Kidney tubule cell (primary cell): ENCODE data around the gene CBFA2T2.
"Not testable (repeated sequence)": the region's sequence is repeated elsewhere in the genome, so short reads cannot be mapped to it uniquely, and the experiment has no call there.

Source experiments
- DNase-seq: peaks from one replicate; pipeline ENCODE4 v3.0.0-alpha.2; 2018; ENCODE audit warnings: low spot score

Gene CBFA2T2

DNA sequence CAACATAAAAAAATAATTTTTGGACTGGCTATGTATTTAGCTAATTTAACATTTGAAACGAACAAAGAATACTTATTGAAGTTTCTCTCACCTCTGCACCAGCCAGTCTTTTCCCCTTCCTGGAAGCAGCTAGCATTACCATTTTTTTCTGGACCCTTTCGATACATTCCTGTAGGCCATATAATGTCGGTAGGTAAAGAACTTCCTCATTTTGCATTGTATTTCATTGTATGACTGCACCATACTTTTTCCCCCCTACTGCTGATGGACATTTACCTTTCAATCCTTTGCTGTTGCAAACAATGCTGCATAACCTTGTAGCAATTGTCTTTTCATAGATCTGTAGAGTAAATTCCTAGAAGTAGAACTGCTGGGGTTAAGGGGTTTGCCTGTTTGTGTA is 17.6 kb downstream of the CBFA2T2 start:
- no peak for DNase-seq

DNA sequence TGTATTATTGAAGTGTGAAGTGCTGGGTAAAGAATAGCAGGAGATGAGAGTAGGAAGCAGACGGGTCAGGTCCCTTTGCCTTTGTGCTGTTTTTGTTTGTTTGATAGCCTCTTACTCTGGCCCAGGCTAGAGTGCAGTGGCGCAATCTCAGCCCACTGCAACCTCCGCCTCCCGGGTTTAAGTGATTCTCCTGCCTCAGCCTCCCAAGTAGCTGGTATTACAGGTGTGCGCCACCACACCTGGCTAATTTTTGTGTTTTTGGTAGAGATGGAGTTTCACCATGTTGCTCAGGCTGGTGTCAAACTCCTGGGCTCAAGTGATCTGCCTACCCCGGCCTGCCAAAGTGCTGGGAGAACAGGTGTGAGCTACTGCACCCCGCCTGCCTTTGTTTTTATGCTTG is 18.1 kb downstream of the CBFA2T2 start:
- not testable (repeated sequence) for DNase-seq

DNA sequence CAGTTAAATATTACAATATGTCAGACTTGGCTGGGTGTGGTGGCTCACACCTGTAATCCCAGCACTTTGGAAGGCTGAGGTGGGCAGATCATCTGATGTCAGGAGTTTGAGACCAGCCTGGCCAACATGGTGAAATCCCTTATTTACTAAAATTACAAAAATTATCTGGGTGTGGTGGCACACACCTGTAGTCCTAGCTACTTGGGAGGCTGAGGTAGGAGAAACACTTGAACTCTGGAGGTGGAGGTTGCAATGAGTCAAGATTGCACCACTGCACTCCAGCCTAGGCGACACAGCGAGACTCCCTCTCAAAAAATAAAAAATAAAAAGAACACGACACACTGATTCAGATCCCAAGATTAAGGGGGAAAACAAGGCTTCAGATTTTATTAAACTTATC is 19.2 kb downstream of the CBFA2T2 start:
- not testable (repeated sequence) for DNase-seq

DNA sequence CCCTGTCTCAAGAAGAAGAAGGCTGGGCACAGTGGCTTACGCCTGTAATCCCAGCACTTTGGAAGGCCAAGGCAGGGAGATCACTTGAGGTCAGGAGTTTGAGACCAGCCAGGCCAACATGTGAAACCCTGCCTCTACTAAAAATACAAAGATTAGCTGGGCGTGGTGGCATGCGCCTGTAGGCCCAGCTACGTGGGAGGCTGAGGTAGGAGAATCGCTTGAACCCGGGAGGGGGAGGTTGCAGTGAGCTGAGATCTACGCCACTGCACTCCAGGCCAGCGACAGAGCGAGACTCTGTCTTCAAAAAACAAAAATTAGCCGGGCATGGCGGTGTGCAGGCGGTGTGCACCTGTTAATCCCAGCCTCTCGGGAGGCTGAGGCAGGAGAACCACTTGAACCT is 22.0 kb downstream of the CBFA2T2 start:
- DNase-seq, result not testable (repeated sequence)

DNA sequence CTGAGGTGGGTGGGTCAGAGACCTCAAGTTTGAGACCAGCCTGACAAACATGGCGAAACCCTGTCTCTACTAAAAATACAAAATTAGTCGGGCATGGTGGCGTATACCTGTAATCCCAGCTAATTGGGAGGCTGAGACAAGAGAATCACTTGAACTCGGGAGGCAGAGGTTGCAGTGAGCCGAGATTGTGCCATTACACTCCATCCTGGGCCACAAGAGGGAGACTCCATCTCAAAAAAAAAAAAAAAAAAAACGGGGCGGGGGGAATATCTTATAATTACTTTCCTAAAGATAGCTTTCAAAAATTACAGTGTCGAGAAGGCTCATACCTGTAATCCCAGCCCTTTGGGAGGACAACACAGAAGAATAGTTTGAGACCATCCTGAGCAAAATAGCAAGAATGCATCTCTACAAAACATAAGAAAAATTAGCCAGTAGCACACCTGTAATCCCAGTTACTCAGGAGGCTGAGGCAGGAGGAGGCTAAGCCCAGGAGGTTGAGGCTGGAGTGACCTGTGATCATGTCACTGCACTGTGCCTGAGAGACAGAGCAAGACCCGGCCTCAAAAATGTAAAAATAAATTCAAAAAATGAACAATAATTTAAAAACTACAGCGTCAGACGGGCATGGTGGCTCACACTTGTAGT is 25.8 kb downstream of the CBFA2T2 start:
- DNase-seq, result no peak

DNA sequence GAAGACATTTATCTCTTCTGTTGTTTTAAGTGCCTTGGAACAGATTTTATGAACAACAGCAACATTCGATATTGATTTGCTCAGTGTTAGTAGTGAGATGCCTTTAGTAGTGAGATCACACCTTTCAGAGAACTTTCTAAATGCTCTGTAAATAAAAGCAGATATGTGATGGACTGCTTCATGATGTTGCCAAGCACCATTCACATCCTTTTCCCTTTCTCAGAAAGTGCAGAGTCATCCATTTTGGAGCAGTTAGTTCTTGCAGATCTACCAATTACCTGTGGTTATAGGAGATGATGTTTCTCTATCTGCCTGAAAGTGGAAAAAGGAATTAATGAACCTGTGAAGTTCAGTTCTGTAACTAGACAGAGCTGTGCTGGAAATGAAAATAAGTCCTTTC is 27.0 kb downstream of the CBFA2T2 start:
- peak; percentile 56 for DNase-seq

DNA sequence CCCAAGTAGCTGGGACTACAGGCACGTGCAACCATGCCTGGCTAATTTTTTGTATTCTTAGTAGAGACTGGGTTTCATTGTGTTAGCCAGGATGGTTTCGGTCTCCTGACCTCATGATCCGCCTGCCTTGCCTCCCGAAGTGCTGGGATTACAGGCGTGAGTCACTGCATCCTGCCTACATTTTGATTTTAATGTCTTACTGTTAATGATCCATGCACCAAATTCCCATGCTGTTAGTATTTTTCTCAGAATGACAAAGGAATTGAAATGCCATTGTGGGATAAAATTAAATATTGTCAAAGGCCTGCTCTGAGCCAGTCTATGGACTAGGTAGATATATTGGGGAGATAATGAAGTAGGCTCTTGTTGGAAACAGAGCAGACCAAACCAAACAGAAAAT is 28.2 kb downstream of the CBFA2T2 start:
- DNase-seq, result peak; percentile 98

DNA sequence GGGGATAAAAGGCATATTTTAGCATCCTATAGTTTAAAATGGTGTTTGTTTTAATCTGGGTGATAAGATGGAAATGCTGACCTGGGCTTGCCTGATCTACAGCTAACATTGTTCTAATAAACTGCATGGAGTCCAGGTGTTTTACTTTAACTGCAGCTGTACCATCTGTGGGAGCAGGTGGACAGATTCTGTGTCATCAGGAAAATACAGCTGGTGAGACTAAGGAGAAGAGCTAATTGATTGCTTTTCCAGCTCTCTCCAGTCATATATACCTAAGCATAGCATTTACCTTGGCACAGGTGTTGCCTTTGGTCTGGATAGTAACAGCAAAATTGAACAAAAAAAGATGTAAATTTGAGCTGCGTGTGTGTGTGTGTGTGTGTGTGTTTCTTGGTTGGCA is 31.6 kb downstream of the CBFA2T2 start:
- no peak for DNase-seq

DNA sequence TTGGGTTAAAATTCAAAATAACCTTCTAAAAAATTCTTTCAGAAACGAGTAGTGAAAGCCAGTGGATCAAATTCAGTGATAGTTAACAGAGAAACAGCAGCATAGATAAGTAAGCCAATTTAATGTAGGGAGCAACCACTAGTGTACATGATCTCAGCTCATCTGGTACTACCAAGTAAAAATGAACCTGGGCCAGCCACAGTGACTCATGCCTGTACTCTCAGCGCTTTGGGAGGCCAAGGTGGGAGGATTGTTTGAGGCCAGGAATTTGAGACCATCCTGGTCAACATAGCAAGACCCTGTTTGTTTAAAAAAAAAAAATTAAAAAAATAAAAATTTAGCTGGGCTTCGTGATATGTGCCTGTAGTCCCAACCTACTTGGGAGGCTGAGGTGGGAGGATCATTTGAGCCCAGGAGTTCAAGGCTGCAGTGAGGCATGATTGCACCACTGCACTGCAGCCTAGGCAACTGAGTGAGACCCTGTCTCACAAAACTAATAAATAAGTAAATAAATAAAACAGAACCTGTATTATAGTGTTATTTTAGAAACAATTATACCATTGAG is 32.4 kb downstream of the CBFA2T2 start:
- no peak for DNase-seq

DNA sequence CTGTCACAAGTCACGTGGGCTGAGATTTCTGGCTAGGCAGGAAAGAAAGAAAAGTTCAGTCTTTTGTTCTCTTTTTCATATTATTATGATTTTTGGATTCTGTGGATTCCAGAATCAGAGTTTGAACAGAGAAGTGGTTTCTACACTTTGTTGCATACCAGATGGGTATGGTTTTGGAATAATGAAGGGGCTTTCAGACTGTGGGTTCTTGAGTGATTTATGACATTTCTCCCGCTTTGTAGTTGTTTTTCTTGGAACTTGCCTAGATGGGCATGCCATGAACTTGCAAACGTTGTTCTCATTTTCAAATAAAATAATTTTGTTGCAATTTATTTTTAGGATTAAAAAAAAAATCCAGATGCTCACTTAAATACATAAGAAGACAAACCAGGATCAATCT is 34.4 kb downstream of the CBFA2T2 start:
- DNase-seq, result no peak

DNA sequence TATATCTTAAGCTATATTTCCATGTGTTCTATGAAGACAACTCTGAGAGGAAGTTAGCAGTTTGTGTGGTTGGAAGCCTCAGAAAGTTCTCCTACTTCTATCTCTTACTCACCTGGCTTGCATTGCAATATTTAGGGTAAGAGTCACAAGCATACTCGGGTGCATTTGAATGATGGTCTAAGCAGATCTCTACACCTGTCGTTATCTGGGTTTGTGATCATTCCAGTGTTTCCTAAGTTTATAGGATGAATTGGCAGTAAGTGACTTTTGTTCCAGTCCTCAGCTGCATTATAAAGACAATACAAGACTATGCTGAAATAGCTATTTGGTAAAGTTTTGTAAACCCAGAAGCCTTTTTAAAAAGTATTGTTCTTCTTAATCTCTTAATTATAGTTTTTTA is 36.9 kb downstream of the CBFA2T2 start:
- DNase-seq, result peak; percentile 28

DNA sequence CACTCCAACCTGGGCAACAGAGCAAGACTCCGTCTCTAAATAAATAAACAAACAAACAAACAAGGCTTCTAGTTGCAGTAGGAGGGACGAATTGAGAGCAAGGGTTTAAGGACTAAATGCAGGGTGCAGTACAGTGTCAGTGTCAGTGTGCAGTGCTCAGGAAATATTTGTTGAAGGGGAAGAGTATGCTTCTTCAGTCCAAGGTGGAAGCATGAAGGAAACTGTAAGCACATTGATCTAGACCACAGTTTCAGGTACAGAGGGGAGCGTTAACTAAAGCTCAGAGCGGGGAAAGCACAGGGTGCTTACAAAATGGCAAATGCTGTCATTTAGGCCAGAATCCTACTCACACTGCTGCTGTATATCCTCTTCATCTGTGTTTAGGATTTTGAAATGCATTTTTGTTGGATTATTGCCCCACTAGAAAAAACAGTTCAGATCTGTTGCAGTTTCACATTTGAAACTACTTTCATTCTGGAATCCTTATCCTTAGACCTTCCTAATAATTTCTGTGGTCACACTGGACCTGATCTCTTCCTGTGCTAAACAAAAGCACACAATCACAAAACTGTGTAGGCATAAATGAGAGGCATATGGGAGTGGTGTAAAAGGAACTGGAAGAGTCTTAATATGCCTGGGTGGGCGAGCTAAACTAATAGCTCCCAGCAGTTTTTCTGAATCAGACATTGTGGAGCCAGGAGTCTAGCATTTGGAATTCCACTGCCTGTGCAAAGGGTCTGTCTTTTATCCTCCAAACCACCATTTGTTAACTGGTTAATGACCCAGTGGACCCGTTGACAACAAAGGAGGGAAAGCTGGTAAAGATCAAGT is 41.4 kb downstream of the CBFA2T2 start:
- DNase-seq, result peak; percentile 47

DNA sequence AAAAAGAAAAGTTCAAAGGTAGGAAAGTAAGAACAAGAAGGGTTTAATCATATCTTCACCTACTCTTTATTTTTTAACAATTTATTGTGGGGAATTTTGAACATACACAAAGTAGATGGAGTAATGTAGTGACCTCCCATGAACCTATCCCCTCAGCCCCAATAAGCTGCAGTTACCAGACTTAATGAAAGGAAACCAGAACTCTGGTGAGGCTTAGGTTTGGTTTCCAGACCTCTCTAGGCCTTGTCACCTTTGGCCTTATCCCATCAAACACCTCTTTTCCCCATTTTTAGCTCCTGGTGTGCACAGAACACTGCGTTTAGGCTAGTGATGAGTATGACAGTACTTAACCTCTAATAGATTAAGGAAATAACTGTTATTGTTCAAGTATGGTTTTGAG is 42.0 kb downstream of the CBFA2T2 start:
- DNase-seq, result no peak

DNA sequence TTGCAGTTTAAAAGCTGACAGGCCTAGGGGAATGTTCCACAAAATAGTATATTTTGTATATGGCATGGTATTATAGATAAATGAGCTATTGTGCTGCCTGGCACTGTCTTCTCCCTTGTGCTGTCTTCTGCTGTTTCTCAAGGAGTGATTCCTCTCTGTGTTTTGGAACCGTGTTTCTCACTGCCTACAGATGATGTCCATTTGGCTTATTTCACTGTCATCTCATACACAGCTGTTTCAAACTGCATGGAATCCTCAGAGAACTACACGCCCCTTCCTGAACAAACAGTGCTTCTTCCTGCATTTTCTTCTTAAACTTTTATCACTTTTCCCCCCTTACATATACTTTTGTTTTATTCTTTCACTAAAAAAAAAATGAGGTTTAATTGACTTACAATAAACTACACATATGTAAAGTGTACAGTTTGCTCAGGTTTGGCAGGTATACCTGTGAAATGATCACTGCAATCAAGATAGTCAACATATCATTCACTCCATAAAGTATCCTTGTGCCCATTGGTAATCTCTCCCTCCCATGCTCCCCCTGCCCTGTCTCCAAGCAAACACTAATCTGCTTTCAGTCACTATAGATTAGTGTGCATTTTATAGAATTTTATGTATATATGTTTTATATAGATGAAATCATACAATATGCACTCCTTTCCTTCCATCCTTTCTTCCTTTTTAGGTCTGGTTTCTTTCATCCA is 43.0 kb downstream of the CBFA2T2 start:
- no peak for DNase-seq

DNA sequence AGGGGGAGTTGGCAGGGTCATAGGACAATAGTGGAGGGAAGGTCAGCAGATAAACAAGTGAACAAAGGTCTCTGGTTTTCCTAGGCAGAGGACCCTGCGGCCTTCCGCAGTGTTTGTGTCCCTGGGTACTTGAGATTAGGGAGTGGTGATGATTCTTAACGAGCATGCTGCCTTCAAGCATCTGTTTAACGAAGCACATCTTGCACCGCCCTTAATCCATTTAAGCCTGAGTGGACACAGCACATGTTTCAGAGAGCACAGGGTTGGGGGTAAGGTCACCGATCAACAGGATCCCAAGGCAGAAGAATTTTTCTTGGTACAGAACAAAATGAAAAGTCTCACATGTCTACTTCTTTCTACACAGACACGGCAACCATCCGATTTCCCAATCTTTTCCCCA is 45.8 kb downstream of the CBFA2T2 start:
- DNase-seq, result not testable (repeated sequence)

DNA sequence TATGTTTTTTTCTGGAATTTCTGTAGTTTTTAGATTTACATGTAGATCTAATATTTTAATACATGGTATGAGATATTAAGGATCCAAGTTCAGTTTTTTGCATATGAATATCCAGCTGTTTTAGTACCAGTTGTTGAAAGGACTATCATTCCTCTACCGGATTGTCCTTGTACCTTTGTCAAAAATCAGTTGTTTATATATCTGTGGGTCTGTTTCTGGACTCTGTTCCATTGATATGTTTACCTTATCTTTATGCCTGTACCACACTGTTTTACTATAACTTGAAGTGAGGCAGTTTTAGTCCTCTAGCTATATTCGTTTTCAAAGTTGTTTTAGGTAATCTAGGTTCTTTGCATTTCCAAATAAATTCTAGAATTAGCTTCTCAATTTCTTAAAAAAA is 47.7 kb downstream of the CBFA2T2 start:
- no peak for DNase-seq

DNA sequence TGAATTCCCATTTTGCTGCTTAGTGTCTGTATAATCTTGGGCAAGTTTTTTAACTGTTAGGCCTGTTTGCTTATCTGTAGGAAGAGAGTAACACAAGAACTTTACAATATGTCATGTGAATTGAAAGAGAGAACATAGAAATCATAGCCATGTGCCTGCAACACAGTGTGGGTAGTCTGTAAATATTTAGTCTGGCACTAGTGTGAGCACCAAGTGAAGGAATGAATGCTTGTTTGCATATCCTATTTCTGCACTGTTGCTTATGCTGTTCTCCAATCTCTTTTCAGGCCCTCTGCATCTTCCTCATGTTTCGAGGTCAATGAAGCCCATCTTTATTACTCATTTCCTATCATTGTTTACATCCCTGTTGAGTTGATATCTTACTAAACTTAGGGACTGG is 49.2 kb downstream of the CBFA2T2 start:
- DNase-seq, result peak; percentile 85

DNA sequence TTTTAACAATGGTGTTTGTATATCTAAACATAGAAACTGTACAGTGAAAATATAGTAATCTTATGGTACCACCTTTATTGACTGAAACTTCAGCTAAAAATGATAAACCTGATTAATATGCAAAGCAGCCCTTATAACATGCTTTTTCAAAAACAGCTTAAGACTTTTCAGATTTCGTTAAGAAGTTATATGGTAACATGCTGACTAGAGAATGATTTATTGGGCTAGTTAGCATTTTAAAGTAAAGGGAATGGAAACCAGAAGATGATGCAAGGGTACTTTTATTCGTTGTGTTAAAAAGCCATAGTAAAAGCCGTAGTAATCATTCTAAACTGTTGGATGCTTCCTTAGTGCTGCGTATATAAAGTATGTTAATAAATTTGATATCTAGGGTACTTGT is 50.5 kb downstream of the CBFA2T2 start:
- DNase-seq, result no peak

DNA sequence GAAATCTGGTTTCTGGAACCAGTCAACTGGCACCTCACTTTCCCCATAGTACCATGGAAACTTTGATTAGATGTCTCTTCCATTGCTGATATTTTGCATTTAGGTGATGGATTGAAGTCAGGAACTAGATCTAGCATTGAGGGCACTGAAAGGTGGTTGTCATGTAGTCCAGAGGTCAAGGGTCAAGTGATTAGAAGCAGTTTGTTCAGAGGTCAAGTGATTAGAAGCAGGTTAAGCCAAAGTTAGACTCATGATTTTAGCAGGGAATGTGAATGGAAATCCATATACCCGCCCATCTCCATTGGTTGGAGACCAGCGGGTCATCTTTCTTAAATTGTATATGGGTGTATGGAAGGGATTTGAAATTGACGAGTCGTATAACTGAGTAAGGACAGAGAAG is 51.2 kb downstream of the CBFA2T2 start:
- DNase-seq, result no peak

DNA sequence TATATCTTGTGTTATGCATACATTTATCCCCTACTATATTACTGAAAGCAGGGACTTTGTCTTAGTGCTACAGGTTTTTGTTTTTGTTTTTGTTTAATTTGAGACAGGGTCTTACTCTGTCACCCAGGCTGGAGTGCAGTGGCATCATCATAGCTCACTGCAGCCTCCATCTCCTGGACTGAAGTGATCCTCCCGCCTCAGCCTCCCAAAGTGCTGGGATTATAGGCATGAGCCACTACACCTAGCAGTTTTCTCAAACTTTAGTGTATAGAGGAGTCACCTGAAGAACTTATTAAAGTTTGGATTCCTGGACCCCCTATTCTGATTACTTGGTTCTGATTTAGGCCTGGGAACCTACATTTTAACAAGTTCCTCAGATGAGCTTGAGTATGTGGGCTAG is 51.9 kb downstream of the CBFA2T2 start:
- DNase-seq, result no peak

DNA sequence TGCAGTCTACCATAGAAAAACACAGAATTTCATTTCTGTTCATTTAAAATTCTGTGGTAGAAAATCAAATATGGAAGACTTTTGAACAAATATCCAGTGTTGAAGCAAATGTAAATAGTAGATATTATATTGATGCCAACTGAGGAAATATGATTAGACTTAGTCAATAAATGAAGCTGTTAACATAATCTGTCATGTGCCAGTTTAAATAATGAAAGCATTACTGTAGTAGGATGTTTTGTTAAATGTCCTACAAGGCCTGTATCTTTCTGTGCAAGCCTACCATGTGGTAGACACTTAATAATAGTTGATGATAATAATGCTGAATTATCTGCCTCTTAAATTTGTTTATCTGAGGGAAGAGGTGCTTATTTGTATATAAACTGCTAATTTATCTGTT is 55.9 kb downstream of the CBFA2T2 start:
- DNase-seq, result no peak

DNA sequence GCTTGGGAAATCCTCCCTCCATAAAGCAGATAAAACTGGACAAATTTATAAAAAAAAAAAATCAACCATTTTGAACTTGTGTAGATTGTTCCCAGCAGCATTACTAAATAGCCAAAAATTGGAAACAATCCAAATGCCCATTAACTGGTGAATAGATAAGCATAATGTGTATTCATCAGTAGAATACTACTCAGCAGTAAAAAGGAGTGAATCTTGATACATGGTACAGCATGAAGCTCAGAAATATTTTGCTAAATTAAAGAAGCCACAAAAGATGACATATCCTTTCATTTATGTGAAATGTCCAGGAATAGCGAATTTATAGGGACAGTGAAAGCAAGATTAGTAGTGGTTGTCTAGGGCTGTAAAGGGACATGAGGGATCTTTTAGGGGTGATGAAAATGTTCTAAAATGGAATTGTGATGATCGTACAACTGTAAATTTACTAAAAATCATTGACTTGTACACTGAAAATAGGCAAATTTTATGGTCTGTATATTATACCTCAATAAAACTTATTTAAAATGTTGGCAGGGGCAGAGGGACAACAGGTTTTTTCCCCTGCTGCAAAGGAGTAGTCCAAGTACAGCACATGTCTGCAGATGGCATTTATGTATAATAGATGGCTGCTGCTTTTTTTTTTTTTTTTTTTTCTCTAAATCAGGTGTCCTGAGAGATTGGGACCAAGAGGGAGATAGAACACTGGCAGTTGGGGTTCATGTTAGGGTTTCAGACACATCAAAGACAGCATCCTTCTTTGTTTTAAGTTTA is 59.5 kb downstream of the CBFA2T2 start:
- DNase-seq, result no peak
